ENCODE results near the gene GFOD2.

DNA sequence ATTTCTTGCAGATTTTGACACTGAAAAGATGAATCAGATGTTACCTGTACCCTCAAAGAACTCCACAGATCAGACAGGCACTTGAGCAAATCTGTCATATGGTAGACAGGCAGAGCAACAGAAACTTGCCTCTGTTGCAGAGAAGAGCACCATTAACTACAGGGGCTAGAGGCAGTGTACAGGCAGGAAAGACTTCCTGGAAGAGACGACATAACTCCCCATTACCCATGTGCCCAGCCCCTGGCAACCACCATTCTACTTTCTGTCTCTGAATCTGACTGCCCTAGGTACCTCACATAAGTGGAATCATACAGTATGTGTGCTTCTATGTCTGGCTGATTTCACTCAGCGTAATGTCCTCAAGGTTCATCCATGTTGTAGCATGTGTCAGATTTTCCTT is 15.5 kb downstream of the GFOD2 start:
- TF ChIP-seq, protein P1, sequence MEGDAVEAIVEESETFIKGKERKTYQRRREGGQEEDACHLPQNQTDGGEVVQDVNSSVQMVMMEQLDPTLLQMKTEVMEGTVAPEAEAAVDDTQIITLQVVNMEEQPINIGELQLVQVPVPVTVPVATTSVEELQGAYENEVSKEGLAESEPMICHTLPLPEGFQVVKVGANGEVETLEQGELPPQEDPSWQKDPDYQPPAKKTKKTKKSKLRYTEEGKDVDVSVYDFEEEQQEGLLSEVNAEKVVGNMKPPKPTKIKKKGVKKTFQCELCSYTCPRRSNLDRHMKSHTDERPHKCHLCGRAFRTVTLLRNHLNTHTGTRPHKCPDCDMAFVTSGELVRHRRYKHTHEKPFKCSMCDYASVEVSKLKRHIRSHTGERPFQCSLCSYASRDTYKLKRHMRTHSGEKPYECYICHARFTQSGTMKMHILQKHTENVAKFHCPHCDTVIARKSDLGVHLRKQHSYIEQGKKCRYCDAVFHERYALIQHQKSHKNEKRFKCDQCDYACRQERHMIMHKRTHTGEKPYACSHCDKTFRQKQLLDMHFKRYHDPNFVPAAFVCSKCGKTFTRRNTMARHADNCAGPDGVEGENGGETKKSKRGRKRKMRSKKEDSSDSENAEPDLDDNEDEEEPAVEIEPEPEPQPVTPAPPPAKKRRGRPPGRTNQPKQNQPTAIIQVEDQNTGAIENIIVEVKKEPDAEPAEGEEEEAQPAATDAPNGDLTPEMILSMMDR (tag by site-specific recombination; IDR thresholded peaks at IDR 0.05), result no peak
- TF ChIP-seq, protein P2, sequence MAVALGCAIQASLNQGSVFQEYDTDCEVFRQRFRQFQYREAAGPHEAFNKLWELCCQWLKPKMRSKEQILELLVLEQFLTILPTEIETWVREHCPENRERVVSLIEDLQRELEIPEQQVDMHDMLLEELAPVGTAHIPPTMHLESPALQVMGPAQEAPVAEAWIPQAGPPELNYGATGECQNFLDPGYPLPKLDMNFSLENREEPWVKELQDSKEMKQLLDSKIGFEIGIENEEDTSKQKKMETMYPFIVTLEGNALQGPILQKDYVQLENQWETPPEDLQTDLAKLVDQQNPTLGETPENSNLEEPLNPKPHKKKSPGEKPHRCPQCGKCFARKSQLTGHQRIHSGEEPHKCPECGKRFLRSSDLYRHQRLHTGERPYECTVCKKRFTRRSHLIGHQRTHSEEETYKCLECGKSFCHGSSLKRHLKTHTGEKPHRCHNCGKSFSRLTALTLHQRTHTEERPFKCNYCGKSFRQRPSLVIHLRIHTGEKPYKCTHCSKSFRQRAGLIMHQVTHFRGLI (tag by site-specific recombination; IDR thresholded peaks at IDR 0.05), result no peak
- no peak for TF ChIP-seq ZNF529 (tag by site-specific recombination; IDR thresholded peaks at IDR 0.05; ENCODE audit: insufficient replicate concordance)
- no peak for TF ChIP-seq MYNN (tag by site-specific recombination; IDR thresholded peaks at IDR 0.05; ENCODE audit: borderline replicate concordance)
- no peak for TF ChIP-seq ZNF302 (tag by site-specific recombination; IDR thresholded peaks at IDR 0.05; ENCODE audit: low read depth)
- no peak for TF ChIP-seq BCL11B (tag by site-specific recombination; IDR thresholded peaks at IDR 0.05; ENCODE audit: low read depth)
- TF ChIP-seq ZNF626 (tag by site-specific recombination; IDR thresholded peaks at IDR 0.05), result no peak
- TF ChIP-seq, protein P3, sequence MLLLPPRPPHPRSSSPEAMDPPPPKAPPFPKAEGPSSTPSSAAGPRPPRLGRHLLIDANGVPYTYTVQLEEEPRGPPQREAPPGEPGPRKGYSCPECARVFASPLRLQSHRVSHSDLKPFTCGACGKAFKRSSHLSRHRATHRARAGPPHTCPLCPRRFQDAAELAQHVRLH (tag by site-specific recombination; IDR thresholded peaks at IDR 0.05), result no peak
- TF ChIP-seq, protein P4, sequence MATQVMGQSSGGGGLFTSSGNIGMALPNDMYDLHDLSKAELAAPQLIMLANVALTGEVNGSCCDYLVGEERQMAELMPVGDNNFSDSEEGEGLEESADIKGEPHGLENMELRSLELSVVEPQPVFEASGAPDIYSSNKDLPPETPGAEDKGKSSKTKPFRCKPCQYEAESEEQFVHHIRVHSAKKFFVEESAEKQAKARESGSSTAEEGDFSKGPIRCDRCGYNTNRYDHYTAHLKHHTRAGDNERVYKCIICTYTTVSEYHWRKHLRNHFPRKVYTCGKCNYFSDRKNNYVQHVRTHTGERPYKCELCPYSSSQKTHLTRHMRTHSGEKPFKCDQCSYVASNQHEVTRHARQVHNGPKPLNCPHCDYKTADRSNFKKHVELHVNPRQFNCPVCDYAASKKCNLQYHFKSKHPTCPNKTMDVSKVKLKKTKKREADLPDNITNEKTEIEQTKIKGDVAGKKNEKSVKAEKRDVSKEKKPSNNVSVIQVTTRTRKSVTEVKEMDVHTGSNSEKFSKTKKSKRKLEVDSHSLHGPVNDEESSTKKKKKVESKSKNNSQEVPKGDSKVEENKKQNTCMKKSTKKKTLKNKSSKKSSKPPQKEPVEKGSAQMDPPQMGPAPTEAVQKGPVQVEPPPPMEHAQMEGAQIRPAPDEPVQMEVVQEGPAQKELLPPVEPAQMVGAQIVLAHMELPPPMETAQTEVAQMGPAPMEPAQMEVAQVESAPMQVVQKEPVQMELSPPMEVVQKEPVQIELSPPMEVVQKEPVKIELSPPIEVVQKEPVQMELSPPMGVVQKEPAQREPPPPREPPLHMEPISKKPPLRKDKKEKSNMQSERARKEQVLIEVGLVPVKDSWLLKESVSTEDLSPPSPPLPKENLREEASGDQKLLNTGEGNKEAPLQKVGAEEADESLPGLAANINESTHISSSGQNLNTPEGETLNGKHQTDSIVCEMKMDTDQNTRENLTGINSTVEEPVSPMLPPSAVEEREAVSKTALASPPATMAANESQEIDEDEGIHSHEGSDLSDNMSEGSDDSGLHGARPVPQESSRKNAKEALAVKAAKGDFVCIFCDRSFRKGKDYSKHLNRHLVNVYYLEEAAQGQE (tag by site-specific recombination; IDR thresholded peaks at IDR 0.05), result no peak
- TF ChIP-seq REPIN1 (tag by site-specific recombination; IDR thresholded peaks at IDR 0.05; ENCODE audit: low read depth), result no peak
- TF ChIP-seq ZFP3 (tag by site-specific recombination; IDR thresholded peaks at IDR 0.05; ENCODE audit: low read depth), result no peak
- TF ChIP-seq ZNF184 (tag by site-specific recombination; IDR thresholded peaks at IDR 0.05), result no peak
- TF ChIP-seq, protein P5, sequence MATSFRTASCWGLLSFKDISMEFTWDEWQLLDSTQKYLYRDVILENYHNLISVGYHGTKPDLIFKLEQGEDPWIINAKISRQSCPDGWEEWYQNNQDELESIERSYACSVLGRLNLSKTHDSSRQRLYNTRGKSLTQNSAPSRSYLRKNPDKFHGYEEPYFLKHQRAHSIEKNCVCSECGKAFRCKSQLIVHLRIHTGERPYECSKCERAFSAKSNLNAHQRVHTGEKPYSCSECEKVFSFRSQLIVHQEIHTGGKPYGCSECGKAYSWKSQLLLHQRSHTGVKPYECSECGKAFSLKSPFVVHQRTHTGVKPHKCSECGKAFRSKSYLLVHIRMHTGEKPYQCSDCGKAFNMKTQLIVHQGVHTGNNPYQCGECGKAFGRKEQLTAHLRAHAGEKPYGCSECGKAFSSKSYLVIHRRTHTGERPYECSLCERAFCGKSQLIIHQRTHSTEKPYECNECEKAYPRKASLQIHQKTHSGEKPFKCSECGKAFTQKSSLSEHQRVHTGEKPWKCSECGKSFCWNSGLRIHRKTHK (tag by site-specific recombination; IDR thresholded peaks at IDR 0.05), result no peak
- TF ChIP-seq ZNF274 (IDR thresholded peaks at IDR 0.05; ENCODE audit: low read length), result no peak
- no peak for TF ChIP-seq ZNF274 (tag by site-specific recombination; IDR thresholded peaks at IDR 0.05; ENCODE audit: borderline replicate concordance)

Measured in HEK293 (cell line).